Measurements from ENCODE around the gene EFHD2. TPM values are rescaled to one million over a fixed set of nuclear protein-coding genes. Genes with fewer than 3 reads are reported as not detected.

The EFHD2 gene
- total RNA-seq, 1 experiment from 2014 or later: 69.7 TPM

GRCh38 chr1:15362096-15362736 lies 47.5 kb upstream of the EFHD2 start:
- no TSS peak for BruUV-seq (replicated peaks)
- Histone ChIP-seq H3K4me1 (ENCODE audit: control insufficient read depth in 1 of 2, insufficient read depth in 2 of 2, low read length in 2 of 2) (peaks cover 15 to 41% of the 10 kb centered on the region in 2 experiments), H3K9ac (ENCODE audit: low read length) (no peak overlapping the region), H3K27ac (ENCODE audit: low read depth, low read length) (no peak overlapping the region), H3K9me3 (ENCODE audit: control insufficient read depth in 1 of 2, insufficient read depth in 1 of 2, low read depth in 1 of 2, low read length in 2 of 2) (no peaks in the 10 kb centered on the region), H2AFZ (ENCODE audit: low read depth, low read length, poor library complexity, severe bottlenecking) (no peak overlapping the region), H3K4me3 (replicated peaks in 1 of 2; ENCODE audit: low read depth in 1 of 2, low read length in 2 of 2) (no peak overlapping the region), H3K4me2 (ENCODE audit: low read length) (no peak overlapping the region), H4K20me1 (ENCODE audit: insufficient read depth) (no peaks in the 10 kb centered on the region), H3K36me3 (ENCODE audit: control insufficient read depth in 1 of 2, insufficient read depth in 2 of 2, low read length in 2 of 2) (no peaks in the 10 kb centered on the region), H3K9me2 (ENCODE audit: insufficient read depth) (no peaks in the 10 kb centered on the region), H3K79me2 (ENCODE audit: insufficient read depth, low read length) (no peaks in the 10 kb centered on the region), H3K27me3 (ENCODE audit: insufficient read depth, low read length) (no peaks in the 10 kb centered on the region)
- ATAC-seq: no peak
- ChIA-PET CTCF (no interaction called here), RAD21 (ENCODE audit: low non-redundant PET in 1 of 2, low total read pairs in 2 of 2, uncharacterized antibody in 2 of 2, unreplicated experiment in 2 of 2) (no interaction called here), POLR2A (no interaction called here)
- intact Hi-C loops (cut with micrococcal nuclease): no loop called here
- TF ChIP-seq ZBTB33 (IDR thresholded peaks at IDR 0.05; ENCODE audit: extremely low read depth, insufficient replicate concordance, low read length): no peak
- no peak for TF ChIP-seq POLR2A (IDR thresholded peaks at IDR 0.05; ENCODE audit: borderline replicate concordance, extremely low read depth, insufficient read depth, insufficient read length)
- TF ChIP-seq, protein P1, sequence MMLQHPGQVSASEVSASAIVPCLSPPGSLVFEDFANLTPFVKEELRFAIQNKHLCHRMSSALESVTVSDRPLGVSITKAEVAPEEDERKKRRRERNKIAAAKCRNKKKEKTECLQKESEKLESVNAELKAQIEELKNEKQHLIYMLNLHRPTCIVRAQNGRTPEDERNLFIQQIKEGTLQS (IDR thresholded peaks at IDR 0.05): no peak
- no peak for TF ChIP-seq FOSL1 (IDR thresholded peaks at IDR 0.05; ENCODE audit: low read depth)
- TF ChIP-seq ZFX (IDR thresholded peaks at IDR 0.05): no peak
- no peak for TF ChIP-seq TCF7L2 (IDR thresholded peaks at IDR 0.05; ENCODE audit: borderline replicate concordance, extremely low read depth, insufficient read depth, insufficient read length)
- TF ChIP-seq REST (IDR thresholded peaks at IDR 0.05; ENCODE audit: low read depth): no peak
- no peak for TF ChIP-seq CTCF (IDR thresholded peaks at IDR 0.05 in 2 of 3, conservative IDR thresholded peaks at IDR 0.05 in 1 of 3; ENCODE audit: borderline replicate concordance in 1 of 3, insufficient read depth in 1 of 3, low read depth in 2 of 3, low read length in 2 of 3)
- no peak for TF ChIP-seq CEBPB (IDR thresholded peaks at IDR 0.05; ENCODE audit: low read depth)
- TF ChIP-seq ZNF274 (IDR thresholded peaks at IDR 0.05; ENCODE audit: low read depth, low read length): no peak
- TF ChIP-seq EZH2phosphoT487 (IDR thresholded peaks at IDR 0.05; ENCODE audit: borderline replicate concordance): no peak
- TF ChIP-seq EGR1 (IDR thresholded peaks at IDR 0.05; ENCODE audit: low read depth): no peak
- TF ChIP-seq CBX3 (IDR thresholded peaks at IDR 0.05; ENCODE audit: low read depth): no peak
- no peak for TF ChIP-seq SRF (IDR thresholded peaks at IDR 0.05; ENCODE audit: low read depth)
- TF ChIP-seq JUND (IDR thresholded peaks at IDR 0.05): no peak
- TF ChIP-seq SIN3A (IDR thresholded peaks at IDR 0.05; ENCODE audit: low read depth): no peak
- TF ChIP-seq SP1 (IDR thresholded peaks at IDR 0.05; ENCODE audit: low read depth): no peak
- TF ChIP-seq POLR2AphosphoS5 (IDR thresholded peaks at IDR 0.05; ENCODE audit: low read depth, low read length): no peak
- no peak for TF ChIP-seq YY1 (IDR thresholded peaks at IDR 0.05; ENCODE audit: extremely low read depth, insufficient replicate concordance, low read depth, low read length)
- no peak for TF ChIP-seq RAD21 (IDR thresholded peaks at IDR 0.05; ENCODE audit: low read depth)
- no peak for DNase-seq (ENCODE audit: low read depth, low spot score)

Measured in HCT116 (cell line).